GM12878 (cell line): Measurements from ENCODE around the gene WNT3A.

Experiments
- POLR2A ChIP-seq: IDR thresholded peaks from 2 replicates; pipeline ENCODE4 v1.6.1; 2011; ENCODE audit warnings: low read depth, mild to moderate bottlenecking, low read length
- POLR2AphosphoS2 ChIP-seq: IDR thresholded peaks from 2 replicates; pipeline ENCODE4 v1.6.1; 2011; ENCODE audit warnings: low read depth, mild to moderate bottlenecking, low read length, improper control_type of control experiment, moderate library complexity
- TAF1 ChIP-seq: IDR thresholded peaks from 2 replicates; pipeline ENCODE4 v1.6.1; 2011; ENCODE audit warnings: mild to moderate bottlenecking, low read depth, low read length, borderline replicate concordance
- YY1 ChIP-seq: IDR thresholded peaks from 2 replicates; pipeline ENCODE4 v1.6.1; 2011; ENCODE audit warnings: low read depth, mild to moderate bottlenecking, low read length
- TF ChIP-seq, protein P1 (sequence below): IDR thresholded peaks from 2 replicates; pipeline ENCODE4 v1.6.1; 2012; ENCODE audit warnings: low read depth, low read length, improper control_type of control experiment

- no peak for TF ChIP-seq TAF1
- TF ChIP-seq POLR2AphosphoS2 = no peak
- no peak for TF ChIP-seq POLR2A
- TF ChIP-seq, protein P1, sequence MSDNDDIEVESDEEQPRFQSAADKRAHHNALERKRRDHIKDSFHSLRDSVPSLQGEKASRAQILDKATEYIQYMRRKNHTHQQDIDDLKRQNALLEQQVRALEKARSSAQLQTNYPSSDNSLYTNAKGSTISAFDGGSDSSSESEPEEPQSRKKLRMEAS = no peak
- TF ChIP-seq YY1 = no peak
Observed at GRCh38 chr1:228046421-228047182, 39.8 kb downstream of the WNT3A start.
